Measurements from ENCODE around the gene MEIS2. TPM values are rescaled to one million over a fixed set of nuclear protein-coding genes. Genes with fewer than 3 reads are reported as not detected.
A peak's percentile ranks its signal among the peaks of the same experiment; 100 is the strongest.

MEIS2 gene
- total and polyA plus RNA-seq, 7 donors = 1.4 to 154 (median 76.0) TPM

GRCh38 chr15:36967929-36968328 is 132.4 kb downstream of the MEIS2 start:
- Histone ChIP-seq H3K36me3 (peaks cover 0 to 4% (median 0%) of the 10 kb centered on the region in 4 donors), H3K4me3 (no peak overlapping the region), H3K27ac (no peak overlapping the region), H3K9me3 (no peaks in the 10 kb centered on the region), H3K27me3 (no peaks in the 10 kb centered on the region), H3K4me1 (peaks cover 0 to 39% (median 24%) of the 10 kb centered on the region in 4 donors)
- DNase-seq = no peak
- 96 to 97% methylated on average over 4 of the region's 4 CpGs for WGBS, 2 donors
- intact Hi-C loops (cut with DNase I) = no loop called here
- TF ChIP-seq POLR2AphosphoS5 (IDR thresholded peaks at IDR 0.05) (no peak), POLR2A (IDR thresholded peaks at IDR 0.05) (no peak), CTCF (IDR thresholded peaks at IDR 0.05) (no peak), EP300 (IDR thresholded peaks at IDR 0.05) (no peak)

- Histone ChIP-seq H3K27me3 (no peaks in the 10 kb centered on the region), H3K4me1 (peaks cover 0 to 49% (median 27%) of the 10 kb centered on the region in 4 donors), H3K9me3 (no peaks in the 10 kb centered on the region), H3K36me3 (peaks cover 0 to 4% (median 0%) of the 10 kb centered on the region in 4 donors), H3K4me3 (no peak overlapping the region), H3K27ac (peak overlapping the region in 1 of 4 donors; percentile 4)
- TF ChIP-seq POLR2AphosphoS5 (IDR thresholded peaks at IDR 0.05) (peak in 1 of 4 donors; percentile 8), EP300 (IDR thresholded peaks at IDR 0.05) (no peak)
- intact Hi-C loops (cut with DNase I) = no loop called here
- no peak for DNase-seq
These were observed 133.6 kb downstream of the MEIS2 start for GRCh38 chr15:36966708-36967107.

- 60 to 75% methylated on average over 4 of the region's 4 CpGs for WGBS, 2 donors
- no peak overlapping the region for H3K4me3 ChIP-seq
- no peak for DNase-seq
- H3K27me3 ChIP-seq = no peaks in the 10 kb centered on the region
- peak overlapping the region in 1 of 4 donors; percentile 4 for H3K27ac ChIP-seq
- TF ChIP-seq POLR2A (IDR thresholded peaks at IDR 0.05) (no peak), CTCF (IDR thresholded peaks at IDR 0.05) (no peak)
- H3K4me1 ChIP-seq = peaks cover 0 to 59% (median 30%) of the 10 kb centered on the region in 4 donors
- peaks cover 0 to 4% (median 0%) of the 10 kb centered on the region in 4 donors for H3K36me3 ChIP-seq
- H3K9me3 ChIP-seq = no peaks in the 10 kb centered on the region
- intact Hi-C loops (cut with DNase I) = no loop called here
These were observed 134.6 kb downstream of the MEIS2 start for GRCh38 chr15:36965570-36966342.

GRCh38 chr15:36964626-36965025 is 135.7 kb downstream of the MEIS2 start:
- intact Hi-C loops (cut with DNase I) = no loop called here
- Histone ChIP-seq H3K27ac (no peak overlapping the region), H3K4me1 (peaks cover 0 to 70% (median 35%) of the 10 kb centered on the region in 4 donors), H3K36me3 (peaks cover 0 to 4% (median 0%) of the 10 kb centered on the region in 4 donors), H3K9me3 (no peaks in the 10 kb centered on the region), H3K27me3 (no peaks in the 10 kb centered on the region), H3K4me3 (no peak overlapping the region)
- no peak for TF ChIP-seq CTCF (IDR thresholded peaks at IDR 0.05)
- no peak for TF ChIP-seq EP300 (IDR thresholded peaks at IDR 0.05)
- TF ChIP-seq POLR2A (IDR thresholded peaks at IDR 0.05) = no peak
- no peak for TF ChIP-seq POLR2AphosphoS5 (IDR thresholded peaks at IDR 0.05)
- DNase-seq = no peak

GRCh38 chr15:36961956-36962355 is 138.4 kb downstream of the MEIS2 start:
- WGBS, 2 donors = 89 to 93% methylated on average over 1 of the region's 1 CpG
- intact Hi-C loops (cut with DNase I) = no loop called here
- Histone ChIP-seq H3K4me3 (no peak overlapping the region), H3K4me1 (peaks cover 0 to 67% (median 34%) of the 10 kb centered on the region in 4 donors), H3K36me3 (no peaks in the 10 kb centered on the region), H3K27ac (no peak overlapping the region), H3K9me3 (no peaks in the 10 kb centered on the region), H3K27me3 (no peaks in the 10 kb centered on the region)
- DNase-seq = no peak
- TF ChIP-seq POLR2AphosphoS5 (IDR thresholded peaks at IDR 0.05) (no peak), EP300 (IDR thresholded peaks at IDR 0.05) (no peak), CTCF (IDR thresholded peaks at IDR 0.05) (no peak)
